H9 (cell line): Measurements from ENCODE around the gene DDX28. TPM values are rescaled to one million over a fixed set of nuclear protein-coding genes. Genes with fewer than 3 reads are reported as not detected.

ENCODE experiments used
- DNase-seq: peaks from one replicate; pipeline ENCODE4 v3.0.0-alpha.2; 2017
- H2AFZ ChIP-seq: one replicate; pipeline ENCODE4 v1.6.1; 2013; ENCODE audit warnings: mild to moderate bottlenecking, low read length, control low read depth, moderate library complexity
- H2AK5ac ChIP-seq: 2 replicates; pipeline ENCODE4 v1.6.1; 2013; ENCODE audit warnings: low read length, control low read depth, mixed read lengths; ENCODE audit not compliant: insufficient read length
- H2BK120ac ChIP-seq: one replicate; pipeline ENCODE4 v1.6.1; 2013; ENCODE audit warnings: low read depth, mild to moderate bottlenecking, low read length, control low read depth, inconsistent platforms; ENCODE audit not compliant: poor library complexity, severe bottlenecking
- H2BK12ac ChIP-seq: 2 replicates; pipeline ENCODE4 v1.6.1; 2013; ENCODE audit warnings: low read length, control low read depth, mixed read lengths, low read depth; ENCODE audit not compliant: insufficient read length
- H2BK15ac ChIP-seq: 2 replicates; pipeline ENCODE4 v1.6.1; 2013; ENCODE audit warnings: low read depth, low read length, control low read depth
- H2BK20ac ChIP-seq: one replicate; pipeline ENCODE4 v1.6.1; 2013; ENCODE audit warnings: low read depth, mild to moderate bottlenecking, low read length, control low read depth, inconsistent platforms; ENCODE audit not compliant: poor library complexity, severe bottlenecking
- H2BK5ac ChIP-seq: 2 replicates; pipeline ENCODE4 v1.6.1; 2013; ENCODE audit warnings: low read length, control low read depth, mixed read lengths; ENCODE audit not compliant: insufficient read length
- H3K14ac ChIP-seq: 2 replicates; pipeline ENCODE4 v1.6.1; 2013; ENCODE audit warnings: low read length, control low read depth; ENCODE audit not compliant: insufficient read depth
- H3K18ac ChIP-seq: 2 replicates; pipeline ENCODE4 v1.6.1; 2013; ENCODE audit warnings: low read depth, mild to moderate bottlenecking, mixed read lengths, low read length, control low read depth; ENCODE audit not compliant: insufficient read length
- H3K23ac ChIP-seq: 2 replicates; pipeline ENCODE4 v1.6.1; 2013; ENCODE audit warnings: low read length, control low read depth, mixed read lengths, low read depth; ENCODE audit not compliant: insufficient read length
- H3K23me2 ChIP-seq: 2 replicates; pipeline ENCODE4 v1.6.1; 2013; ENCODE audit warnings: low read depth, mild to moderate bottlenecking, mixed read lengths, low read length, control low read depth; ENCODE audit not compliant: insufficient read length, poor library complexity, severe bottlenecking
- H3K27ac ChIP-seq: 2 replicates; pipeline ENCODE4 v1.5.1; 2013; ENCODE audit warnings: low read length, control low read depth, mixed read lengths, low read depth; ENCODE audit not compliant: insufficient read length
- H3K27me3 ChIP-seq: 2 replicates; pipeline ENCODE4 v1.6.1; 2013; ENCODE audit warnings: low read length, control low read depth, inconsistent platforms; ENCODE audit not compliant: insufficient read depth
- H3K4ac ChIP-seq: 2 replicates; pipeline ENCODE4 v1.6.1; 2013; ENCODE audit warnings: low read depth, mild to moderate bottlenecking, control low read depth, inconsistent platforms, low read length, moderate library complexity
- H3K4me1 ChIP-seq: 2 replicates; pipeline ENCODE4 v1.6.1; 2013; ENCODE audit warnings: low read length, control low read depth, inconsistent platforms; ENCODE audit not compliant: insufficient read depth
- H3K4me2 ChIP-seq: 2 replicates; pipeline ENCODE4 v1.6.1; 2013; ENCODE audit warnings: low read length, control low read depth, mixed read lengths; ENCODE audit not compliant: insufficient read length, insufficient read depth
- H3K56ac ChIP-seq: 2 replicates; pipeline ENCODE4 v1.6.1; 2013; ENCODE audit warnings: low read depth, mild to moderate bottlenecking, mixed read lengths, low read length, control low read depth; ENCODE audit not compliant: insufficient read length
- H3K79me1 ChIP-seq: 2 replicates; pipeline ENCODE4 v1.6.1; 2013; ENCODE audit warnings: low read depth, mild to moderate bottlenecking, moderate library complexity, low read length, control low read depth, inconsistent platforms; ENCODE audit not compliant: insufficient read depth, poor library complexity, severe bottlenecking
- H3K79me2 ChIP-seq: 2 replicates; pipeline ENCODE4 v1.6.1; 2013; ENCODE audit warnings: low read length, control low read depth, inconsistent platforms; ENCODE audit not compliant: insufficient read depth
- H3K9ac ChIP-seq: 2 replicates; pipeline ENCODE4 v1.6.1; 2013; ENCODE audit warnings: low read length, control low read depth, mixed read lengths; ENCODE audit not compliant: insufficient read length; ENCODE audit errors: extremely low read depth
- H3K9me3 ChIP-seq: one replicate; pipeline ENCODE4 v1.6.1; 2013; ENCODE audit warnings: low read depth, low read length, inconsistent platforms; ENCODE audit not compliant: control insufficient read depth
- H3T11ph ChIP-seq: one replicate; pipeline ENCODE4 v1.6.1; 2013; ENCODE audit warnings: mild to moderate bottlenecking, low read length, control low read depth, inconsistent platforms
- H4K20me1 ChIP-seq: one replicate; pipeline ENCODE4 v1.6.1; 2013; ENCODE audit not compliant: control insufficient read depth, insufficient read length, insufficient read depth
- H4K5ac ChIP-seq: 2 replicates; pipeline ENCODE4 v1.6.1; 2013; ENCODE audit warnings: low read depth, mild to moderate bottlenecking, mixed read lengths, low read length, control low read depth; ENCODE audit not compliant: insufficient read length
- H4K8ac ChIP-seq: replicated peaks from 2 replicates; pipeline ENCODE4 v1.6.1; 2013; ENCODE audit warnings: low read length, control low read depth, mixed read lengths, low read depth; ENCODE audit not compliant: insufficient read length
- H4K91ac ChIP-seq: 2 replicates; pipeline ENCODE4 v1.6.1; 2013; ENCODE audit warnings: low read depth, mild to moderate bottlenecking, moderate library complexity, mixed read lengths, low read length, control low read depth; ENCODE audit not compliant: insufficient read length
- H3K27ac Mint-ChIP-seq, 3 experiments: 2 replicates in 2 of 3; 3 replicates in 1 of 3; pipeline ENCODE4 v1.8.0; 2020 to 2021; ENCODE audit warnings: mixed read lengths in 3 of 3, mild to moderate bottlenecking in 1 of 3, moderate library complexity in 1 of 3
- H3K27me3 Mint-ChIP-seq: 2 replicates; pipeline ENCODE4 v1.8.0; 2021; ENCODE audit warnings: low read depth, mild to moderate bottlenecking, moderate library complexity, mixed read lengths
- H3K36me3 Mint-ChIP-seq, 3 experiments: 2 replicates in 2 of 3; 3 replicates in 1 of 3; pipeline ENCODE4 v1.8.0; 2020 to 2021; ENCODE audit warnings: low read depth in 3 of 3, mixed read lengths in 3 of 3; ENCODE audit not compliant: insufficient read depth in 1 of 3
- H3K4me1 Mint-ChIP-seq, 2 experiments: 2 replicates each; pipeline ENCODE4 v1.8.0; 2020; ENCODE audit warnings: mixed read lengths in 2 of 2
- H3K4me3 Mint-ChIP-seq, 2 experiments: 2 replicates in 1 of 2; 3 replicates in 1 of 2; pipeline ENCODE4 v1.8.0; 2020 to 2021; ENCODE audit warnings: mild to moderate bottlenecking in 2 of 2, mixed read lengths in 2 of 2, moderate library complexity in 1 of 2
- H3K9me3 Mint-ChIP-seq, 2 experiments: 2 replicates in 1 of 2; 3 replicates in 1 of 2; pipeline ENCODE4 v1.8.0; 2020; ENCODE audit warnings: mild to moderate bottlenecking in 2 of 2, mixed read lengths in 2 of 2, moderate library complexity in 1 of 2
- WGBS: extraction: QIAGEN DNeasy Blood & Tissue Kit; methylation state at CpG from one replicate; pipeline ENCODE4 v1.1.7; 2013; ENCODE audit warnings: missing lambda C conversion rate, low lambda C conversion rate, mixed read lengths; ENCODE audit not compliant: insufficient read length; ENCODE audit errors: extremely low coverage; 5-methylcytosine and 5-hydroxymethylcytosine counted together
- total RNA-seq: library from RNA; stranded (reverse); gene quantifications from 2 replicates; pipeline ENCODE4 v1.2.1, GENCODE V29; 2021
- TF ChIP-seq, protein P1 (sequence below): fragments of 200-600 bp; sonication (generic); conservative IDR thresholded peaks from 3 replicates; pipeline ENCODE4 v1.8.0; 2021; ENCODE audit warnings: antibody characterized with exemption, mild to moderate bottlenecking

DDX28 gene
- total RNA-seq, 1 experiment from 2014 or later: 22.9 TPM

DNA sequence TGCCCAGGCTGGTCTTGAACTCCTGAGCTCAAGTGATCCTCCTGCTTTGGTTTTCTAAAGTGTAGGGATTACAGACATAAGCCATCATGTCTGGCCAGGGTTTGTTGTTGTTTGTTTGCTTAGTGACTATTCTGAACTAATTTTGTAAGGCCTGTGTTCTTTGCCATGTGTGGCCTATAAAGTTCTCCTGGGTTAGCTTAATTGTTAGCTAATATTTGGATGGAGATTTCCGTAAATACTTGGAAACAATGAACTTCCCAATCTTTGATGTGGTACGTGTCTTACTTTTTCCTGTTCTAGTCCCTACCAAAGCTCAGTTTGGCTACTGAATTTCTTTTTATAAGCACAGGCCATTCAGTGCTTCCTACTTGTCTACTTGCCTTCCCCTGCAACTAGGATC, 25.0 kb upstream of the DDX28 start:
- H3K56ac ChIP-seq: no peak overlapping the region
- H2AFZ ChIP-seq: no peak overlapping the region
- H3K9me3 Mint-ChIP-seq: no peaks in the 10 kb centered on the region
- no peak overlapping the region for H4K91ac ChIP-seq
- no peak overlapping the region for H2BK120ac ChIP-seq
- H3K36me3 Mint-ChIP-seq: peaks cover 4 to 22% (median 14%) of the 10 kb centered on the region in 3 experiments; a peak in 6 of 7 replicates
- H3K9ac ChIP-seq: no peak overlapping the region
- H2BK15ac ChIP-seq: no peak overlapping the region
- no peak overlapping the region for H3K27ac ChIP-seq
- H4K8ac ChIP-seq: no peak overlapping the region
- H3K4ac ChIP-seq: no peak overlapping the region
- H3K9me3 ChIP-seq: no peaks in the 10 kb centered on the region
- H2AK5ac ChIP-seq: no peak overlapping the region
- H4K20me1 ChIP-seq: no peaks in the 10 kb centered on the region
- H3T11ph ChIP-seq: no peak overlapping the region
- no peak overlapping the region for H3K27ac Mint-ChIP-seq
- H3K23ac ChIP-seq: no peak overlapping the region
- no peak overlapping the region for H2BK12ac ChIP-seq
- H3K4me1 ChIP-seq: no peaks in the 10 kb centered on the region
- no peaks in the 10 kb centered on the region for H3K23me2 ChIP-seq
- H3K4me3 Mint-ChIP-seq: no peak overlapping the region
- H3K18ac ChIP-seq: no peak overlapping the region
- H3K14ac ChIP-seq: no peak overlapping the region
- DNase-seq: no peak
- no peaks in the 10 kb centered on the region for H3K79me2 ChIP-seq
- no peaks in the 10 kb centered on the region for H3K27me3 ChIP-seq
- no peaks in the 10 kb centered on the region for H3K27me3 Mint-ChIP-seq
- no peak overlapping the region for H3K4me2 ChIP-seq
- no peak overlapping the region for H4K5ac ChIP-seq
- no peaks in the 10 kb centered on the region for H3K4me1 Mint-ChIP-seq
- H2BK5ac ChIP-seq: no peak overlapping the region
- no peaks in the 10 kb centered on the region for H3K79me1 ChIP-seq
- H2BK20ac ChIP-seq: no peak overlapping the region
- WGBS: no CpG with 5 or more reads among the region's 2 CpGs
- TF ChIP-seq, protein P1, sequence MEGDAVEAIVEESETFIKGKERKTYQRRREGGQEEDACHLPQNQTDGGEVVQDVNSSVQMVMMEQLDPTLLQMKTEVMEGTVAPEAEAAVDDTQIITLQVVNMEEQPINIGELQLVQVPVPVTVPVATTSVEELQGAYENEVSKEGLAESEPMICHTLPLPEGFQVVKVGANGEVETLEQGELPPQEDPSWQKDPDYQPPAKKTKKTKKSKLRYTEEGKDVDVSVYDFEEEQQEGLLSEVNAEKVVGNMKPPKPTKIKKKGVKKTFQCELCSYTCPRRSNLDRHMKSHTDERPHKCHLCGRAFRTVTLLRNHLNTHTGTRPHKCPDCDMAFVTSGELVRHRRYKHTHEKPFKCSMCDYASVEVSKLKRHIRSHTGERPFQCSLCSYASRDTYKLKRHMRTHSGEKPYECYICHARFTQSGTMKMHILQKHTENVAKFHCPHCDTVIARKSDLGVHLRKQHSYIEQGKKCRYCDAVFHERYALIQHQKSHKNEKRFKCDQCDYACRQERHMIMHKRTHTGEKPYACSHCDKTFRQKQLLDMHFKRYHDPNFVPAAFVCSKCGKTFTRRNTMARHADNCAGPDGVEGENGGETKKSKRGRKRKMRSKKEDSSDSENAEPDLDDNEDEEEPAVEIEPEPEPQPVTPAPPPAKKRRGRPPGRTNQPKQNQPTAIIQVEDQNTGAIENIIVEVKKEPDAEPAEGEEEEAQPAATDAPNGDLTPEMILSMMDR: no peak
